K562 treated with DMSO at 1 percent for 48 hours (cell line): ENCODE data around the gene INSM2. TPM values are rescaled to one million over a fixed set of nuclear protein-coding genes. Genes with fewer than 3 reads are reported as not detected.

Source experiments
- total RNA-seq: library from RNA; unstranded; fragments of 300-600 nt; gene quantifications from 2 replicates; pipeline ENCODE4 v1.2.3, GENCODE V29; 2022; ENCODE audit warnings: low replicate concordance; ENCODE audit errors: extremely low read depth

Gene INSM2, protein sequence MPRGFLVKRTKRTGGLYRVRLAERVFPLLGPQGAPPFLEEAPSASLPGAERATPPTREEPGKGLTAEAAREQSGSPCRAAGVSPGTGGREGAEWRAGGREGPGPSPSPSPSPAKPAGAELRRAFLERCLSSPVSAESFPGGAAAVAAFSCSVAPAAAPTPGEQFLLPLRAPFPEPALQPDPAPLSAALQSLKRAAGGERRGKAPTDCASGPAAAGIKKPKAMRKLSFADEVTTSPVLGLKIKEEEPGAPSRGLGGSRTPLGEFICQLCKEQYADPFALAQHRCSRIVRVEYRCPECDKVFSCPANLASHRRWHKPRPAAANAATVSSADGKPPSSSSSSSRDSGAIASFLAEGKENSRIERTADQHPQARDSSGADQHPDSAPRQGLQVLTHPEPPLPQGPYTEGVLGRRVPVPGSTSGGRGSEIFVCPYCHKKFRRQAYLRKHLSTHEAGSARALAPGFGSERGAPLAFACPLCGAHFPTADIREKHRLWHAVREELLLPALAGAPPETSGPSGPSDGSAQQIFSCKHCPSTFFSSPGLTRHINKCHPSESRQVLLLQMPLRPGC
- not detected in 2 replicates for total RNA-seq

DNA sequence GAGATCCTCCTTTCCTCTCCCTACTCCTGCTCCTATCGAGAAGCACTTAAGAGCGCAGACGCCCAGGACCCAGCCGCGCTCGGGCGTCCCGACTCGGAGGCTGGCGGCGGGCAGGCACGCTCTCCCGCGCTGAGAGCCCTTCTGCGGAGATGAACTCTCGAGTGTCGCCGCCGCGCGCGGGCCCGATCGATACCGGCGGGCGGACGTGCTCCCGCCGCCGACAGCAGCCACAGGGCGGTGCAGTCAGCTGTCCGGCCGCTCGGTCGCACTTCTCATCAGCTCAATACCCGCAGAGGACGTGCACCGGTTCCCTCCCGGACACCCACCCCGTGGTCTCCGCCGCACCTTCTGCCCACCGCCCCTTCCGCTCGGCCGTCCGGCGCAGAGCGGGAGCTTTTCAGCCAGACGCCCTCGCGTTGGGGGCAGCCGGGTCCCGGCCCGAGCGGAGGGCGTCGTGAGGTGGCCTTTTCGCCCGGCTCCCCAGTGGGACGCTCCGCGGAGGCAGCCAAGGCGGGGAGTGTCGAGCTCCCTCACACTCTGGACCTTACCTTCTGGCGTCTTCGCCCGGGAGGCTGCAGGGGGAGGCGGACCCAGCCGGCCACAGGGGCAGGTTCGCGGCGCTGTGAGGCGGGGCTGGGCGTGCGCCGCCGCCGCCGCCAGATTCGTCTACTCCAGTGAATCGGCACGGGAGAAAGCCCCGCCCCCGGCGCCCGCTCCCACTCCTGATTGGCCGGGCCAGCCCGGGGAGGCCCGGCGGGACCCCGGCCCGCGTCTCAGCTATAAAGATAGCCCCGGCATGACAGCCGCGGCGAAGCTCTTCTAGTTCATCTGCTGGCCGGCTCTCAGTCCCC lies at the start of gene INSM2:
TSS of gene INSM2 (plus strand) at position 808 of the 851 bp plus-strand sequence. CDS start 89 bp downstream, outside the sequence.

Other genes with a start within 250 kb of the INSM2 start
- not detected in 2 replicates for gene PSMA6, start 241.8 kb upstream of the INSM2 start, total RNA-seq
- not detected in 2 replicates for gene NFKBIA, start 129.4 kb upstream of the INSM2 start, total RNA-seq